H1 (cell line): Measurements from ENCODE around the gene ETV7. TPM values are rescaled to one million over a fixed set of nuclear protein-coding genes. Genes with fewer than 3 reads are reported as not detected.

Source experiments
- EGR1 ChIP-seq: IDR thresholded peaks from 2 replicates; pipeline ENCODE4 v1.6.1; 2011; ENCODE audit warnings: low read depth, low read length, borderline replicate concordance
- EP300 ChIP-seq, 2 experiments: IDR thresholded peaks; 1 replicate in 1 of 2; 2 replicates in 1 of 2; pipeline ENCODE4 v1.6.1; 2011 to 2012; ENCODE audit warnings: low read depth in 2 of 2, low read length in 2 of 2, mild to moderate bottlenecking in 2 of 2, borderline replicate concordance in 1 of 2, inconsistent platforms in 1 of 2, moderate library complexity in 1 of 2
- GABPA ChIP-seq: IDR thresholded peaks from 2 replicates; pipeline ENCODE4 v1.6.1; 2011; ENCODE audit warnings: mild to moderate bottlenecking, low read length, moderate library complexity, borderline replicate concordance; ENCODE audit not compliant: insufficient read depth
- JUN ChIP-seq: IDR thresholded peaks from 2 replicates; pipeline ENCODE4 v1.6.1; 2011; ENCODE audit warnings: low read depth, mild to moderate bottlenecking, improper control_type of control experiment, low read length
- NRF1 ChIP-seq: IDR thresholded peaks from 2 replicates; pipeline ENCODE4 v1.6.1; 2011; ENCODE audit warnings: mild to moderate bottlenecking, low read depth, low read length, improper control_type of control experiment
- RAD21 ChIP-seq, 2 experiments: IDR thresholded peaks in 1 of 2; conservative IDR thresholded peaks in 1 of 2; 2 replicates each; pipeline ENCODE4 v1.6.1; 2011; ENCODE audit warnings: low read depth in 2 of 2, low read length in 2 of 2, improper control_type of control experiment in 1 of 2, inconsistent platforms in 1 of 2, mild to moderate bottlenecking in 1 of 2, moderate library complexity in 1 of 2
- RFX5 ChIP-seq: IDR thresholded peaks from 2 replicates; pipeline ENCODE4 v1.6.1; 2011; ENCODE audit warnings: low read depth, low read length, improper control_type of control experiment, borderline replicate concordance
- SP4 ChIP-seq: IDR thresholded peaks from 2 replicates; pipeline ENCODE4 v1.6.1; 2012; ENCODE audit warnings: low read length, inconsistent platforms
- SRF ChIP-seq: IDR thresholded peaks from 2 replicates; pipeline ENCODE4 v1.6.1; 2011; ENCODE audit warnings: mild to moderate bottlenecking, low read depth, low read length, moderate library complexity
- polyA plus RNA-seq, 7 experiments: library from polyadenylated mRNA; depleted of rRNA in 3 of 7; stranded (reverse) in 5 of 7; unstranded in 2 of 7; fragments of >200 nt in 5 of 7; fragments of 200-250 nt in 2 of 7; gene quantifications; 1 replicate in 5 of 7; 2 replicates in 1 of 7; 4 replicates in 1 of 7; pipeline versions ENCODE4 v1.2.1 to v1.2.3, GENCODE V29; 2011 to 2013; ENCODE audit warnings: missing spikeins in 2 of 7, mixed read lengths in 2 of 7
- total RNA-seq: library from RNA; stranded (reverse); fragmentation: NEBNext Ultra II Directional; extraction: Animal tissue kit (Norgen Biotek cat#: 25700); gene quantifications from 2 replicates; pipeline ENCODE4 v1.2.1, GENCODE V29; 2021

ETV7 gene
- total and polyA plus RNA-seq, 2 of the 8 experiments (the other 6 are each of a cell fraction or from before 2014, with no cell fraction given): 0.54 to 2.4 TPM

DNA sequence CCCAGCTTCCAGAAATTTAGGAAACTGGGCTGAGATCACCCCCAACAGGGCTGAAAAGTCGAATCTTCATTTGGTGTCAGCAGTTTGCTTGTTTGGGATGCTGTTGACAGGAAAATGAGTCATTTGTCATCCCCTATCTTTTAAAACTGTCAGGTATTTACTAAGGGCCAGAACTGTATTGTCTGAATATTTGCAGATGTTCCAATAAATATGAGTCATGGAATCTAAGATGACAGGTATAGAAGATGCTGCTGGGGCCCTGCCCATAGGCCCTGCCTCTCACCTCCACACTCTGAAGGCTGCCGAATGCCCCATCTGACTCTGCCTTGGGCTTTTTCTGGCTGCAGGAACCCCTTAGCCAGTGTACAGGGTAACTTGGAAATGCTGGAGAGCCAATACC, 3.9 kb downstream of the ETV7 start (continued):
- TF ChIP-seq RAD21 (IDR thresholded peaks at IDR 0.05 in 1 of 2, conservative IDR thresholded peaks at IDR 0.05 in 1 of 2; ENCODE audit: low read depth in 2 of 2, low read length in 2 of 2) (no peak), EGR1 (no peak), SP4 (no peak), NRF1 (no peak), EP300 (IDR thresholded peaks at IDR 0.05; ENCODE audit: borderline replicate concordance in 1 of 2, low read depth in 2 of 2, low read length in 2 of 2) (no peak), GABPA (no peak), JUN (no peak), RFX5 (no peak), SRF (no peak)
- TF ChIP-seq, all 59 proteins: peak for 0
